ENCODE data around the gene ZDHHC11.
"Not testable (repeated sequence)": the region's sequence is repeated elsewhere in the genome, so short reads cannot be mapped to it uniquely, and the experiment has no call there.

Gene ZDHHC11

GRCh38 chr5:756865-757345, 93.9 kb downstream of the ZDHHC11 start:
- Histone ChIP-seq H3K4me1 (ENCODE audit: control insufficient read depth, insufficient read depth, low read length) (peaks cover 2% of the 10 kb centered on the region; the same call in 1 of the 2 replicates), H3K36me3 (ENCODE audit: control insufficient read depth, insufficient read depth, low read length) (no peaks in the 10 kb centered on the region), H3K4me3 (ENCODE audit: low read depth, low read length) (no peak overlapping the region), H3K9me3 (ENCODE audit: control insufficient read depth, insufficient read depth, low read depth, low read length) (no peaks in the 10 kb centered on the region), H3K27me3 (ENCODE audit: control insufficient read depth, insufficient read depth, low read length) (no peaks in the 10 kb centered on the region), H3K9ac (ENCODE audit: low read length) (no peak overlapping the region), H3K27ac (ENCODE audit: low read depth, low read length) (no peak overlapping the region)

GRCh38 chr5:756171-756570, 94.6 kb downstream of the ZDHHC11 start:
- H3K9me3 ChIP-seq (ENCODE audit: control insufficient read depth, insufficient read depth, low read depth, low read length): no peaks in the 10 kb centered on the region
- no peak overlapping the region for H3K27ac ChIP-seq (ENCODE audit: low read depth, low read length)
- H3K4me1 ChIP-seq (ENCODE audit: control insufficient read depth, insufficient read depth, low read length): peaks cover 2% of the 10 kb centered on the region; the same call in 1 of the 2 replicates
- H3K27me3 ChIP-seq (ENCODE audit: control insufficient read depth, insufficient read depth, low read length): no peaks in the 10 kb centered on the region
- H3K9ac ChIP-seq (ENCODE audit: low read length): no peak overlapping the region
- H3K36me3 ChIP-seq (ENCODE audit: control insufficient read depth, insufficient read depth, low read length): no peaks in the 10 kb centered on the region
- H3K4me3 ChIP-seq (ENCODE audit: low read depth, low read length): no peak overlapping the region

- H3K9ac ChIP-seq (ENCODE audit: low read length); H3K27me3 ChIP-seq (ENCODE audit: control insufficient read depth, insufficient read depth, low read length); H3K4me1 ChIP-seq (ENCODE audit: control insufficient read depth, insufficient read depth, low read length); H3K36me3 ChIP-seq (ENCODE audit: control insufficient read depth, insufficient read depth, low read length); H3K27ac ChIP-seq (ENCODE audit: low read depth, low read length); H3K9me3 ChIP-seq (ENCODE audit: control insufficient read depth, insufficient read depth, low read depth, low read length); H3K4me3 ChIP-seq (ENCODE audit: low read depth, low read length): not testable (repeated sequence)
Observed at GRCh38 chr5:754143-754632, 96.6 kb downstream of the ZDHHC11 start.

GRCh38 chr5:753567-754142, 97.1 kb downstream of the ZDHHC11 start:
- not testable (repeated sequence) for H3K4me1 ChIP-seq (ENCODE audit: control insufficient read depth, insufficient read depth, low read length); H3K9me3 ChIP-seq (ENCODE audit: control insufficient read depth, insufficient read depth, low read depth, low read length); H3K4me3 ChIP-seq (ENCODE audit: low read depth, low read length); H3K36me3 ChIP-seq (ENCODE audit: control insufficient read depth, insufficient read depth, low read length); H3K27ac ChIP-seq (ENCODE audit: low read depth, low read length); H3K27me3 ChIP-seq (ENCODE audit: control insufficient read depth, insufficient read depth, low read length); H3K9ac ChIP-seq (ENCODE audit: low read length)

- not testable (repeated sequence) for H3K27me3 ChIP-seq (ENCODE audit: control insufficient read depth, insufficient read depth, low read length); H3K9me3 ChIP-seq (ENCODE audit: control insufficient read depth, insufficient read depth, low read depth, low read length); H3K4me3 ChIP-seq (ENCODE audit: low read depth, low read length); H3K27ac ChIP-seq (ENCODE audit: low read depth, low read length); H3K4me1 ChIP-seq (ENCODE audit: control insufficient read depth, insufficient read depth, low read length); H3K36me3 ChIP-seq (ENCODE audit: control insufficient read depth, insufficient read depth, low read length); H3K9ac ChIP-seq (ENCODE audit: low read length)
Observed at GRCh38 chr5:752532-753115, 98.2 kb downstream of the ZDHHC11 start.

GRCh38 chr5:751992-752391, 98.8 kb downstream of the ZDHHC11 start:
- H3K9ac ChIP-seq (ENCODE audit: low read length); H3K9me3 ChIP-seq (ENCODE audit: control insufficient read depth, insufficient read depth, low read depth, low read length); H3K36me3 ChIP-seq (ENCODE audit: control insufficient read depth, insufficient read depth, low read length); H3K4me3 ChIP-seq (ENCODE audit: low read depth, low read length); H3K27ac ChIP-seq (ENCODE audit: low read depth, low read length); H3K27me3 ChIP-seq (ENCODE audit: control insufficient read depth, insufficient read depth, low read length); H3K4me1 ChIP-seq (ENCODE audit: control insufficient read depth, insufficient read depth, low read length): not testable (repeated sequence)

GRCh38 chr5:751496-751895, 99.3 kb downstream of the ZDHHC11 start:
- no peaks in the 10 kb centered on the region for H3K9me3 ChIP-seq (ENCODE audit: control insufficient read depth, insufficient read depth, low read depth, low read length)
- H3K9ac ChIP-seq (ENCODE audit: low read length): no peak overlapping the region
- no peaks in the 10 kb centered on the region for H3K36me3 ChIP-seq (ENCODE audit: control insufficient read depth, insufficient read depth, low read length)
- H3K27ac ChIP-seq (ENCODE audit: low read depth, low read length): no peak overlapping the region
- H3K4me3 ChIP-seq (ENCODE audit: low read depth, low read length): no peak overlapping the region
- H3K27me3 ChIP-seq (ENCODE audit: control insufficient read depth, insufficient read depth, low read length): no peaks in the 10 kb centered on the region
- H3K4me1 ChIP-seq (ENCODE audit: control insufficient read depth, insufficient read depth, low read length): no peaks in the 10 kb centered on the region

- not testable (repeated sequence) for H3K27ac ChIP-seq (ENCODE audit: low read depth, low read length); H3K36me3 ChIP-seq (ENCODE audit: control insufficient read depth, insufficient read depth, low read length); H3K9me3 ChIP-seq (ENCODE audit: control insufficient read depth, insufficient read depth, low read depth, low read length); H3K9ac ChIP-seq (ENCODE audit: low read length); H3K4me3 ChIP-seq (ENCODE audit: low read depth, low read length); H3K27me3 ChIP-seq (ENCODE audit: control insufficient read depth, insufficient read depth, low read length); H3K4me1 ChIP-seq (ENCODE audit: control insufficient read depth, insufficient read depth, low read length)
Observed at GRCh38 chr5:750226-750625, 100.6 kb downstream of the ZDHHC11 start.

- no peak overlapping the region for H3K4me3 ChIP-seq (ENCODE audit: low read depth, low read length)
- no peaks in the 10 kb centered on the region for H3K36me3 ChIP-seq (ENCODE audit: control insufficient read depth, insufficient read depth, low read length)
- no peaks in the 10 kb centered on the region for H3K9me3 ChIP-seq (ENCODE audit: control insufficient read depth, insufficient read depth, low read depth, low read length)
- no peaks in the 10 kb centered on the region for H3K4me1 ChIP-seq (ENCODE audit: control insufficient read depth, insufficient read depth, low read length)
- H3K27ac ChIP-seq (ENCODE audit: low read depth, low read length): no peak overlapping the region
- H3K27me3 ChIP-seq (ENCODE audit: control insufficient read depth, insufficient read depth, low read length): no peaks in the 10 kb centered on the region
- H3K9ac ChIP-seq (ENCODE audit: low read length): no peak overlapping the region
Observed at GRCh38 chr5:749101-749670, 101.6 kb downstream of the ZDHHC11 start.

- H3K27ac ChIP-seq (ENCODE audit: low read depth, low read length); H3K27me3 ChIP-seq (ENCODE audit: control insufficient read depth, insufficient read depth, low read length); H3K36me3 ChIP-seq (ENCODE audit: control insufficient read depth, insufficient read depth, low read length); H3K9me3 ChIP-seq (ENCODE audit: control insufficient read depth, insufficient read depth, low read depth, low read length); H3K4me1 ChIP-seq (ENCODE audit: control insufficient read depth, insufficient read depth, low read length); H3K9ac ChIP-seq (ENCODE audit: low read length); H3K4me3 ChIP-seq (ENCODE audit: low read depth, low read length): not testable (repeated sequence)
Observed at GRCh38 chr5:748011-748980, 102.5 kb downstream of the ZDHHC11 start.
